ENCODE results near the gene TOMM5. TPM values are rescaled to one million over a fixed set of nuclear protein-coding genes. Genes with fewer than 3 reads are reported as not detected.

Gene TOMM5
- total and polyA plus RNA-seq, 2 of the 13 experiments (the other 11 are each of a cell fraction or from before 2014, with no cell fraction given), result 147 to 315 TPM

DNA sequence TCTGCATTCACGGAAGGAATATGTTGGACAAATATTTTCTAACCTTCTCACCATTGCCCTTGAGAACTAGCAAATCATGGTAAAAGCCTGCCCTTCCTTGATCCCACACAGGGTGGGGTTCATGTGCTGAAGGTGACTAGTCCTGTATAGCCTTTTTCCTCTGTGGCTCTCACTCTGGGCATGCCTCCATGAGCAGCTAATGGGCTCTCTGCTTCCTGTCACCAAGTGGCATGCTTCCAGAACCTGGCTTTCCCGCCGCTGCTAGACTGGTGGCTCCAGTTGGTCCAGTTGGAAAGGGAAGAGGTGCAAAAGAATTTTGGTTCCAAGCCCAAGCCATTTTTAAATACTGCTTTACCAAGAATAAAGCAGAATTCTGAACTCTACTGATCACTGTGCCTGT is 51.8 kb downstream of the TOMM5 start:
- TF ChIP-seq SSRP1 (CRISPR knock-in tag; IDR thresholded peaks at IDR 0.05) (no peak), ZNF660 (CRISPR knock-in tag; IDR thresholded peaks at IDR 0.05; ENCODE audit: borderline replicate concordance, low read depth) (no peak), ZNF354B (CRISPR knock-in tag; IDR thresholded peaks at IDR 0.05) (no peak), KDM4B (CRISPR knock-in tag; IDR thresholded peaks at IDR 0.05) (no peak), EED (CRISPR knock-in tag; IDR thresholded peaks at IDR 0.05) (no peak), STAT5B (CRISPR knock-in tag; IDR thresholded peaks at IDR 0.05) (no peak), ZNF224 (CRISPR knock-in tag; IDR thresholded peaks at IDR 0.05) (no peak), TEAD2 (CRISPR knock-in tag; IDR thresholded peaks at IDR 0.05) (no peak), ZNF234 (CRISPR knock-in tag; conservative IDR thresholded peaks at IDR 0.05) (no peak), ARID2 (CRISPR knock-in tag; IDR thresholded peaks at IDR 0.05; ENCODE audit: borderline replicate concordance) (no peak), DNMT3B (CRISPR knock-in tag; conservative IDR thresholded peaks at IDR 0.05) (no peak), ZNF552 (CRISPR knock-in tag; IDR thresholded peaks at IDR 0.05; ENCODE audit: borderline replicate concordance) (no peak), ZNF558 (CRISPR knock-in tag; IDR thresholded peaks at IDR 0.05; ENCODE audit: borderline replicate concordance) (no peak), ZNF569 (CRISPR knock-in tag; IDR thresholded peaks at IDR 0.05; ENCODE audit: borderline replicate concordance) (no peak), ZNF746 (CRISPR knock-in tag; IDR thresholded peaks at IDR 0.05) (no peak), ZSCAN30 (CRISPR knock-in tag; IDR thresholded peaks at IDR 0.05) (no peak)
- TF ChIP-seq, protein P1, sequence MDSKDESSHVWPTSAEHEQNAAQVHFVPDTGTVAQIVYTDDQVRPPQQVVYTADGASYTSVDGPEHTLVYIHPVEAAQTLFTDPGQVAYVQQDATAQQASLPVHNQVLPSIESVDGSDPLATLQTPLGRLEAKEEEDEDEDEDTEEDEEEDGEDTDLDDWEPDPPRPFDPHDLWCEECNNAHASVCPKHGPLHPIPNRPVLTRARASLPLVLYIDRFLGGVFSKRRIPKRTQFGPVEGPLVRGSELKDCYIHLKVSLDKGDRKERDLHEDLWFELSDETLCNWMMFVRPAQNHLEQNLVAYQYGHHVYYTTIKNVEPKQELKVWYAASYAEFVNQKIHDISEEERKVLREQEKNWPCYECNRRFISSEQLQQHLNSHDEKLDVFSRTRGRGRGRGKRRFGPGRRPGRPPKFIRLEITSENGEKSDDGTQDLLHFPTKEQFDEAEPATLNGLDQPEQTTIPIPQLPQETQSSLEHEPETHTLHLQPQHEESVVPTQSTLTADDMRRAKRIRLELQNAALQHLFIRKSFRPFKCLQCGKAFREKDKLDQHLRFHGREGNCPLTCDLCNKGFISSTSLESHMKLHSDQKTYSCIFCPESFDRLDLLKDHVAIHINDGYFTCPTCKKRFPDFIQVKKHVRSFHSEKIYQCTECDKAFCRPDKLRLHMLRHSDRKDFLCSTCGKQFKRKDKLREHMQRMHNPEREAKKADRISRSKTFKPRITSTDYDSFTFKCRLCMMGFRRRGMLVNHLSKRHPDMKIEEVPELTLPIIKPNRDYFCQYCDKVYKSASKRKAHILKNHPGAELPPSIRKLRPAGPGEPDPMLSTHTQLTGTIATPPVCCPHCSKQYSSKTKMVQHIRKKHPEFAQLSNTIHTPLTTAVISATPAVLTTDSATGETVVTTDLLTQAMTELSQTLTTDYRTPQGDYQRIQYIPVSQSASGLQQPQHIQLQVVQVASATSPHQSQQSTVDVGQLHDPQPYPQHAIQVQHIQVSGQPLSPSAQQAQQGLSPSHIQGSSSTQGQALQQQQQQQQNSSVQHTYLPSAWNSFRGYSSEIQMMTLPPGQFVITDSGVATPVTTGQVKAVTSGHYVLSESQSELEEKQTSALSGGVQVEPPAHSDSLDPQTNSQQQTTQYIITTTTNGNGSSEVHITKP (CRISPR knock-in tag; IDR thresholded peaks at IDR 0.05; ENCODE audit: low read depth), result no peak
- no peak overlapping the region for H3K4me2 ChIP-seq (ENCODE audit: low read depth, low read length)
- POLR2A ChIA-PET, result no interaction called here
- CTCF ChIA-PET (ENCODE audit: low intra/inter-chr PET ratio, low total read pairs), result no interaction called here
- H4K20me1 ChIP-seq (ENCODE audit: insufficient read depth, low read length), result no peaks in the 10 kb centered on the region
- no peaks in the 10 kb centered on the region for H3K27me3 ChIP-seq (ENCODE audit: control insufficient read depth in 1 of 2, insufficient read depth in 2 of 2, low read length in 2 of 2)
- 95% methylated on average over 3 of the region's 3 CpGs for WGBS (ENCODE audit: low lambda C conversion rate)
- H3K27ac ChIP-seq (ENCODE audit: extremely low read length, insufficient read depth, low read length), result no peak overlapping the region
- ATAC-seq, result no peak
- no peak for DNase-seq (ENCODE audit: low spot score)
- no peaks in the 10 kb centered on the region for H3K4me1 ChIP-seq (ENCODE audit: insufficient read depth, low read length)
- intact Hi-C loops (cut with micrococcal nuclease; ENCODE audit: unreplicated experiment), result no loop called here
- no peak for FAIRE-seq
- no peak overlapping the region for H3K9ac ChIP-seq (ENCODE audit: insufficient read depth, low read depth, low read length)
- BruUV-seq (replicated peaks), result no TSS peak
- in situ Hi-C loops (cut with HindIII; ENCODE audit: extremely low pct_ligation_motif_present, low pct_unique_long_range_greater_than_20kb), result no loop called here
- peaks cover 3 to 4% of the 10 kb centered on the region in 2 experiments; a peak in 2 of 5 replicates for H3K36me3 ChIP-seq (replicated peaks in 1 of 2; ENCODE audit: control insufficient read depth in 1 of 2, insufficient read depth in 2 of 2, low read length in 2 of 2)
- no peak overlapping the region for H3K4me3 ChIP-seq (replicated peaks in 1 of 3; ENCODE audit: insufficient read depth in 1 of 3, low read depth in 2 of 3, low read length in 3 of 3)
- no peaks in the 10 kb centered on the region for H3K79me2 ChIP-seq (ENCODE audit: insufficient read depth, low read length)
- H2AFZ ChIP-seq (ENCODE audit: low read length), result no peak overlapping the region
- no peaks in the 10 kb centered on the region for H3K9me3 ChIP-seq (ENCODE audit: low read length)

Measured in HepG2 (cell line).